Fibroblast of pulmonary artery (primary cell): ENCODE results near the gene SRRM4.
A peak's percentile ranks its signal among the peaks of the same experiment; 100 is the strongest.

ENCODE experiments used
- DNase-seq: peaks from one replicate; pipeline ENCODE4 v3.0.0-alpha.2; 2010; ENCODE audit warnings: low read depth
- H3K4me3 ChIP-seq: replicated peaks from 2 replicates; pipeline ENCODE4 v1.5.1; 2011; ENCODE audit warnings: low read depth, mild to moderate bottlenecking, control low read depth, low read length, moderate library complexity
- CTCF ChIP-seq: IDR thresholded peaks from 2 replicates; pipeline ENCODE4 v1.5.1; 2011; ENCODE audit warnings: mild to moderate bottlenecking, control low read depth, low read length, inconsistent platforms; ENCODE audit errors: missing control alignments

Gene SRRM4

GRCh38 chr12:119204671-119205285 is 223.4 kb downstream of the SRRM4 start:
- no peak for DNase-seq
- H3K4me3 ChIP-seq = no peak overlapping the region
- no peak for TF ChIP-seq CTCF

GRCh38 chr12:119206348-119207062 is 225.2 kb downstream of the SRRM4 start:
- no peak overlapping the region for H3K4me3 ChIP-seq
- no peak for DNase-seq
- no peak for TF ChIP-seq CTCF

- H3K4me3 ChIP-seq = no peak overlapping the region
- no peak for DNase-seq
- no peak for TF ChIP-seq CTCF
Measured at GRCh38 chr12:119207063-119207560, 225.8 kb downstream of the SRRM4 start.

GRCh38 chr12:119208626-119209061 is 227.3 kb downstream of the SRRM4 start:
- no peak overlapping the region for H3K4me3 ChIP-seq
- no peak for TF ChIP-seq CTCF
- peak; percentile 71 for DNase-seq

GRCh38 chr12:119211884-119212283 is 230.5 kb downstream of the SRRM4 start:
- no peak for DNase-seq
- no peak overlapping the region for H3K4me3 ChIP-seq
- no peak for TF ChIP-seq CTCF
